NCI-H2196 (cell line): Measurements from ENCODE around the gene WRAP53.

Experiments
- DNase-seq: peaks from one replicate; lab custom pipeline; 2025; ENCODE audit not compliant: unreplicated experiment; lab: John Stamatoyannopoulos, UW

WRAP53 gene

DNA sequence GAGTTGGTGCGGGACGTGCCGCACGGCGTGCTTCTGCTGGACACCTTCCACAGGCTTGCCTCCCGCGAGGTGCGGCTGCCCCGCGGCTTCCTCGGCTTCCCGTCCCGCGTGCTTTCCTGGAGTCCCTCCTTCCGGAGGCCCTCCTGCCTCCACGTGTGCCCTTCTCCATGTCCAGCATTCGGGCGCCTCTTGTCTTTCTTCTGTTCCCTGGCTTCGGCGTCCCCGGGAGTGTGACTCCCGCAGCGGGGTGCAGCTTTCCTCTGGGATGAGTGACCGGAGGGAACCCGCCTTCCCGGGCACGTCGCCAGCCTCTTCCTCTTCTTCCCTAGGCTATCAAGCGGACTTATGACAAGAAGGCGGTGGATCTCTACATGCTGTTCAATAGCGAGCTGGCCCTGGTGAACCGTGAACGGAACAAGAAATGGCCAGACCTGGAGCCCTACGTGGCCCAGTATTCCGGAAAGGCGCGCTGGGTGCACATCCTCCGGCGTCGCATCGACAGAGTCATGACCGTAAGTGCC is 52.3 kb downstream of the WRAP53 start:
- no peak for DNase-seq

- no peak for DNase-seq
These were observed 54.5 kb downstream of the WRAP53 start for GRCh38 chr17:7742729-7743128.

DNA sequence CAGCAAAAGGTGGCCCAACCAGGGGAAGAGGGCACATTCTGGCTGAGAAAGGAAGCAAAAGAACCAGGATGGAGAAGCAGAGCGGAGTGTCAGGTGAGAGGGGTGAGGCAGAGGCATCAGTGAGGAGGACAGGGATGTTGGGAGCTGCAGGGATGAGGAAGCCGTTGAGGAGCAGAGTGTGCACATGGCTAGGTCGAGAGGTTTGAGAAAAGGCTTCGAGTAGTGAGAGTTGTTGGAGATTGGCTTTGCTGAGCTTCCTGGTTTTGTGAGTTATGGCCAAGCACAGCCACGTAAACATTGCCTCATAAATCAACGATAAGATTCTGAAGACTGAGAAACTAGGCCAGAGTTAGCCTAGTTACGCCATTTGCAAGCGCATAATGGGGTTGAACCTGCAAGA is 56.1 kb downstream of the WRAP53 start:
- DNase-seq: no peak

DNA sequence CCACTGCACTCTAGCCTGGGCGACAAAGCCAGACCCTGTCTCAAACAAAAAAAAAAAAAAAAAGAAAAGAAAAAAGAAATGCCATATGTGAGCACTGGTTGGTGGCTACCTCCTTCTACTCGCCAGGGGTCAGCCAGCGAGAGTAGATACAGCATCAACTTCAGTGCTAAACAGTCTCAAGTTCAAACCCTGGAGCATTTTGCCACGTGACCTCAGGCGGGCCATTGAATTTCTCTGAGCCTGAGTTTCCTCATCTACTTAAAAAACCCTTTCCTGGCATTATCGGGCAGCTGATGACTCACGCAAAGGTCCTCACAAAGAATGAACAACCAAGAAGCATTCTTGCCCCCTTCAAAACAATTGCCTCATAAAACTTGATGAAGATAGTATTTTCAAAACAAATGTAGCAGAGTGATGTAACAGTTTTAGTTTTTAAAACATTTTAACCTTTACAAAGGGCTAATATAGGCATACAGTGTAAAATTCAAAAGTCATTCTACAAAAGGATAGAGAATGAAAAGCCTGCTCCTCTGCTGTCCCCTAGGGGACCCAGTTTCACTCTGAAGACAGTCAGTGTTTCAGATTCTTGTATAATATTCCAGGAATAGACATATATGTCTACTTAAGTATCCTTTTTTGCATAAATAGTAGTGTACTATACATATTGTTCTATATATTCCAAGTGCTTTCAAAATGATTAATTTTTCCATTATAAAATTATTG is 57.6 kb downstream of the WRAP53 start:
- DNase-seq: no peak

GRCh38 chr17:7747635-7748071 is 59.4 kb downstream of the WRAP53 start:
- DNase-seq: no peak

DNA sequence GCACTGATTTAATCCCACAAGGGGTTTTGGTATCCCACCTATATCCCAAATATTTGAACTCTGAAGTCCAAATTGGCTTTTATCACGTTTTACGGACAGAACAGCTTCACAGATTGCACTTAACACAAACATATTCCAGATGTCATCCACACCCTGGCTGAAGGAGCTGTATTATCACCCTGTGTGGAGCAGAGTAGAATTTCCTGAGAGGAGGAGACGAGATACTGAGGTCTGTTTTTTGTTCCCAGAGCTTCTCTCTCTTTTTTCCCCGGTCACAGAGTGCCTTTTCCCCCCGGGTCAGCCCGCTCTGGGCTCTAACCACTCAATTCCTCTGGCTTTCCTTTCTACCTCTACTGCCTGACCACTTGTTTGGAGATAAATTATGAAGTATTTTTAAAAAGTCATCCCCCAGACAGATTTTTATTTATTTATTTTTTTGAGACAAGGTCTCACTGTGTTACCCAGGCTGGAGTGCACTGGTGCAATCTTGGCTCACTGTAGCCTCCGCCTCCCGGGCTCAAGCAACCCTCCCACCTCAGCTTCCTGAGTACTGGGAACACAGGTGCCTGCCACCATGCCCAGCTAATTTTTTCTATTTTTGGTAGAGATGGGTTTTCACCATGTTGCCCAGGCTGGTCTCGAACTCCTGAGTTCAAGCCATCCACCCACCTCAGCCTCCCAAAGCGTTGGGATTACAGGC is 59.9 kb downstream of the WRAP53 start:
- no peak for DNase-seq

DNA sequence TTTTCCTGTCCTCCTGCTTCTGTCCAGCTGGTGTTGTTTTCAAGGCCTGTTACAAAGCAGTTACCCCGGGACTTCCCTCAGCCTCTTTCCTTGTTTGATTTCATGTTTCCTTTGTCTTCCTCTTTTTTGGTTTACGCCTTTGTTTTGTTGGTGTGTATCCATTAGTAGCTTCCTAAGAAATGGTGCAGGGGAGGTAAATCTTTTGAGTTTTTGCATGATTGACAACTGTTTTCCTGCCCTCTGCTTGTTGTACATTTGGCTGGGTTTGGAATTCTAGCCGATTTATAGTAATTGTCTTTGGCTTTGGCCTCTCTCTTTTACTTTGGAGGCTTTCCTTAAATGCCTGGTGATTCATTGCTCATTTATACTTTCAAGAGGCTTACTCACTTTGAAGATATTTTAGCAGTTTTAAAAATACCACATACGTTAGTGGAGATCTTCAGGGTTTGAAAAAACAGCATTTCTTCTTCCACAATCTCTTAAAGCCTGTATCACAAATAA is 62.1 kb downstream of the WRAP53 start:
- DNase-seq: no peak
